ENCODE results near the gene CNTN3. TPM values are rescaled to one million over a fixed set of nuclear protein-coding genes. Genes with fewer than 3 reads are reported as not detected.

CNTN3 gene
- total RNA-seq, 1 experiment from 2014 or later, result not detected

- no peaks in the 10 kb centered on the region for H3K4me1 ChIP-seq (replicated peaks; ENCODE audit: insufficient read depth)
- TF ChIP-seq EZH2 (IDR thresholded peaks at IDR 0.05; ENCODE audit: low read depth), result no peak
- TF ChIP-seq CTCF (conservative IDR thresholded peaks at IDR 0.05), result no peak
- no peaks in the 10 kb centered on the region for H3K9me2 ChIP-seq (ENCODE audit: insufficient read depth)
- ChIA-PET CTCF (no interaction called here), POLR2A (ENCODE audit: unreplicated experiment) (no interaction called here)
- H3K27me3 ChIP-seq (ENCODE audit: insufficient read depth, low read depth), result no peaks in the 10 kb centered on the region
- BruUV-seq (replicated peaks), result no TSS peak
- no peak overlapping the region for H3K4me3 ChIP-seq
- no peak overlapping the region for H3K27ac ChIP-seq
- H4K20me1 ChIP-seq (ENCODE audit: insufficient read depth), result no peaks in the 10 kb centered on the region
- no peaks in the 10 kb centered on the region for H3K9me3 ChIP-seq (ENCODE audit: insufficient read depth, low read depth)
- no peak for DNase-seq
- no peak overlapping the region for H3K4me2 ChIP-seq
- no peak overlapping the region for H2AFZ ChIP-seq
- no peaks in the 10 kb centered on the region for H3K79me2 ChIP-seq (ENCODE audit: low read depth)
- intact Hi-C loops (cut with micrococcal nuclease; ENCODE audit: unreplicated experiment), result no loop called here
- no peaks in the 10 kb centered on the region for H3F3A ChIP-seq (ENCODE audit: insufficient read depth, low read depth)
- no peaks in the 10 kb centered on the region for H3K36me3 ChIP-seq (ENCODE audit: low read depth)
These were observed 38.6 kb downstream of the CNTN3 start for GRCh38 chr3:74575857-74576256.

GRCh38 chr3:74571118-74571517, 43.3 kb downstream of the CNTN3 start:
- no peaks in the 10 kb centered on the region for H3K36me3 ChIP-seq (ENCODE audit: low read depth)
- H2AFZ ChIP-seq, result no peak overlapping the region
- no peaks in the 10 kb centered on the region for H4K20me1 ChIP-seq (ENCODE audit: insufficient read depth)
- H3K4me1 ChIP-seq (replicated peaks; ENCODE audit: insufficient read depth), result no peaks in the 10 kb centered on the region
- no peak for TF ChIP-seq EZH2 (IDR thresholded peaks at IDR 0.05; ENCODE audit: low read depth)
- no peak for TF ChIP-seq CTCF (conservative IDR thresholded peaks at IDR 0.05)
- intact Hi-C loops (cut with micrococcal nuclease; ENCODE audit: unreplicated experiment), result no loop called here
- DNase-seq, result no peak
- ChIA-PET POLR2A (ENCODE audit: unreplicated experiment) (no interaction called here), CTCF (no interaction called here)
- no peaks in the 10 kb centered on the region for H3K27me3 ChIP-seq (ENCODE audit: insufficient read depth, low read depth)
- no peak overlapping the region for H3K4me3 ChIP-seq
- H3K79me2 ChIP-seq (ENCODE audit: low read depth), result no peaks in the 10 kb centered on the region
- H3K9me3 ChIP-seq (ENCODE audit: insufficient read depth, low read depth), result no peaks in the 10 kb centered on the region
- H3K4me2 ChIP-seq, result no peak overlapping the region
- no peak overlapping the region for H3K27ac ChIP-seq
- H3F3A ChIP-seq (ENCODE audit: insufficient read depth, low read depth), result no peaks in the 10 kb centered on the region
- H3K9me2 ChIP-seq (ENCODE audit: insufficient read depth), result no peaks in the 10 kb centered on the region
- no TSS peak for BruUV-seq (replicated peaks)

Data from PC-9 (cell line).